Activated CD8-positive, alpha-beta T cell treated with anti-CD3 and anti-CD28 coated beads for 36 hours (primary cell): ENCODE results near the gene HAUS3. TPM values are rescaled to one million over a fixed set of nuclear protein-coding genes. Genes with fewer than 3 reads are reported as not detected.

Experiments used
- ATAC-seq: fragments of 200-7000 bp; cut with Tn5 transposase; one replicate; pipeline ENCODE4 v1.10.0; 2021; ENCODE audit warnings: mild to moderate bottlenecking, moderate library complexity
- CTCF ChIA-PET: fragments of 350-600 bp; sonication (Branson Sonifier 250); formaldehyde crosslinking; loops from one replicate; lab custom pipeline; 2021; ENCODE audit warnings: antibody characterized with exemption; lab: Charles Lee
- POLR2A ChIA-PET: fragments of 350-600 bp; sonication (Branson Sonifier 250); formaldehyde crosslinking; loops from one replicate; lab custom pipeline; 2021; ENCODE audit warnings: antibody characterized with exemption; lab: Charles Lee
- DNase-seq: peaks from one replicate; pipeline ENCODE4 v3.0.0-alpha.2; 2020
- H3K27ac Mint-ChIP-seq: one replicate; pipeline ENCODE4 v1.8.0; 2021; ENCODE audit warnings: mild to moderate bottlenecking, mixed read lengths
- H3K27me3 Mint-ChIP-seq: one replicate; pipeline ENCODE4 v1.8.0; 2021; ENCODE audit warnings: mixed read lengths
- H3K36me3 Mint-ChIP-seq: one replicate; pipeline ENCODE4 v1.8.0; 2021; ENCODE audit warnings: low read depth, mixed read lengths
- H3K4me1 Mint-ChIP-seq: one replicate; pipeline ENCODE4 v1.8.0; 2021; ENCODE audit warnings: low read depth, mixed read lengths
- H3K4me3 Mint-ChIP-seq: one replicate; pipeline ENCODE4 v1.8.0; 2021; ENCODE audit warnings: mild to moderate bottlenecking, moderate library complexity, mixed read lengths
- H3K9me3 Mint-ChIP-seq: one replicate; pipeline ENCODE4 v1.8.0; 2021; ENCODE audit warnings: mixed read lengths
- intact Hi-C: fragments of 100-400 bp; cut with micrococcal nuclease; formaldehyde crosslinking; loops from one replicate; pipeline ENCODE4 v1.10.0; 2022
- total RNA-seq, 2 experiments: library from RNA; stranded (reverse); gene quantifications; one replicate each; pipeline ENCODE4 v1.2.3, GENCODE V29; 2021
- TF ChIP-seq, protein P1 (sequence below): fragments of 200-600 bp; IDR thresholded peaks from one replicate; pipeline ENCODE4 v1.8.0; 2022; ENCODE audit warnings: antibody characterized with exemption, mild to moderate bottlenecking

The HAUS3 gene
- total RNA-seq, 2 experiments from 2014 or later = 18.4 to 19.5 TPM

DNA sequence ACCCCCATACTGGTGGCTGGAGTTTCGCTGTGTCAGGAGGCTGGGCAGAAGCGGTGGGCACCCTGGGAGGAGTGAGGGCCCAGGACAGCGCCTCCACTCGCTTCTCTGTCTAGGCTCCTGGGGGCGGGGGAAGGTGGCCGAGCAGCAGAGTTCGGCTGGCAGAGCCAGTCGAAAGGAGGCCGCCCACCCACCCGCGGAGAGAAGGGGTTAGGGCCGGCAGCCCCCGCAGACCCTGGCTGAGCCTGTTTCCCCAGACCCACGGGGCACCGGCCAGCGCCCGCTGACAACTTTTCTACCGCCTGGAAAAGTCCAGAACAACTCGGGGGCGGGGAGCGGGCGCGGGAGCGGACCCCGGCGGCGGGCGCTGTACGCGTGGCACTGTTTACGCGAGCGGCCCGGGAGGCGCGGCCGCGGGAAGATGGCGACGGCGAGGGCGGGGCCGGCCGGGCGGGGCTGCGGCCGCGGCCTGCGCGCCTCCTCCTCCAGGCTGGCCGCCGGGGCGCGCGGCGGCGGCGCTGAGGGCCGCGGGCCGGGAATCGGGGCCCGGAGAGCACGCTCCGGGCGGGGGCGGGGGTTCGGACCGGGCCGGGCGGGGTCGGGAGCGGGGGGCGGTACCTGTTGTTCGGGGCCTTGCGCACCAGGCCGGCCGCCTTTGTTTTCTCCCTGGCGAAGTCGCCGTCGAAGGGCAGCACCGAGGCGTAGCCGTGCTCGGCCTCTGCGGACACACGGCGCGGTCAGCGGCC lies 19.4 kb upstream of the HAUS3 start:
- ChIA-PET CTCF (interaction anchor here (1.0 to 1.3 kb wide), 3 partner anchors 19 to 151 kb away, joined by 3 read pairs; partner anchors contain the start of genes HAUS3 and POLN), POLR2A (interaction anchor here (1.2 to 2.2 kb wide), 2 partner anchors 10 to 207 kb away, joined by 4 to 5 read pairs; partner anchors contain the start of gene RNF4)
- ATAC-seq = peak; percentile 11
- no peaks in the 10 kb centered on the region for H3K27me3 Mint-ChIP-seq
- no peak overlapping the region for H3K27ac Mint-ChIP-seq
- intact Hi-C loops = no loop called here
- H3K4me1 Mint-ChIP-seq = no peaks in the 10 kb centered on the region
- H3K36me3 Mint-ChIP-seq = no peaks in the 10 kb centered on the region
- H3K4me3 Mint-ChIP-seq = peak overlapping the region; percentile 62
- DNase-seq = peak; percentile 62
- TF ChIP-seq, protein P1, sequence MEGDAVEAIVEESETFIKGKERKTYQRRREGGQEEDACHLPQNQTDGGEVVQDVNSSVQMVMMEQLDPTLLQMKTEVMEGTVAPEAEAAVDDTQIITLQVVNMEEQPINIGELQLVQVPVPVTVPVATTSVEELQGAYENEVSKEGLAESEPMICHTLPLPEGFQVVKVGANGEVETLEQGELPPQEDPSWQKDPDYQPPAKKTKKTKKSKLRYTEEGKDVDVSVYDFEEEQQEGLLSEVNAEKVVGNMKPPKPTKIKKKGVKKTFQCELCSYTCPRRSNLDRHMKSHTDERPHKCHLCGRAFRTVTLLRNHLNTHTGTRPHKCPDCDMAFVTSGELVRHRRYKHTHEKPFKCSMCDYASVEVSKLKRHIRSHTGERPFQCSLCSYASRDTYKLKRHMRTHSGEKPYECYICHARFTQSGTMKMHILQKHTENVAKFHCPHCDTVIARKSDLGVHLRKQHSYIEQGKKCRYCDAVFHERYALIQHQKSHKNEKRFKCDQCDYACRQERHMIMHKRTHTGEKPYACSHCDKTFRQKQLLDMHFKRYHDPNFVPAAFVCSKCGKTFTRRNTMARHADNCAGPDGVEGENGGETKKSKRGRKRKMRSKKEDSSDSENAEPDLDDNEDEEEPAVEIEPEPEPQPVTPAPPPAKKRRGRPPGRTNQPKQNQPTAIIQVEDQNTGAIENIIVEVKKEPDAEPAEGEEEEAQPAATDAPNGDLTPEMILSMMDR = no peak
- no peaks in the 10 kb centered on the region for H3K9me3 Mint-ChIP-seq

DNA sequence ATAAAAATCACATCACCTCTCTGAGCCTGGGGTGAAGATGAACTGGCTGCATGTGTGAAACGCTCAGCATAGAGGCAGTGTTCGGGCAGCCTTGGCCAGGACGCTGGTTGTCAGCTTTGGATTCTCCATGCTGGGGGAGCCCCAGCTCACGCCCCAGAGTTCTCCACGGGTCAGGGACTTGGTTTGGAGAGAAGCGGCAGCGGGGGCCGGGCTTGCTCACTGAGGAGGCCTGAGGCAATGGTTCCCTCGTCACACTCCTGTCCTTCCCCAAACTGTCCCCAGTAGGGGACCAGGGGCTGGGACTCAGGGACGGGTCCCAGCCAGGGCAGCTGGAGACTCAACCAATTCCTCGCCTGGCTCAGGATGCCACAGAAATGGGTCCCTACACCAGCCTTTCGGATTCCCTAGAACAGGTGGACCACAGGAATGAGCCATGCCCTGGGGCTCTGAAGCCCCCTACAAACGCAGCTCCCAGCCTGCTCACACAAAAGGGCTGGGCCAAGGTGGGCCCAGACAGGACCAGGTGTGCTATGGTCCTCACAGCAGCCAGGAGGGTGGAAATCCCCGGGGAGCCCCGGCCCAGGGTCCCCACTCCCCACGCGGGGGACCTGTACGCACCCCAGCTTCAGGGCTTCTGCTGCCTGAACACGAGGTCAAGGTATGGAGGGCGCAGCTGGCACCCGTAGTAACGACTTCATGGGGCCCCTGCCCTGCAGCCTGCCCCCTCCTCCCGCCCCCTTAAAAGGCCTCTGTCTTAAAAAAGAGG lies 18.6 kb upstream of the HAUS3 start:
- intact Hi-C loops = no loop called here
- ATAC-seq (no peak), DNase-seq (peak; percentile 1)
- Mint-ChIP-seq H3K4me3 (peak overlapping the region; percentile 60), H3K27ac (no peak overlapping the region), H3K36me3 (no peaks in the 10 kb centered on the region), H3K9me3 (no peaks in the 10 kb centered on the region), H3K4me1 (no peaks in the 10 kb centered on the region), H3K27me3 (no peaks in the 10 kb centered on the region)
- ChIA-PET CTCF (interaction anchor here (1.2 to 1.3 kb wide), 2 partner anchors 20 to 152 kb away, joined by 3 read pairs; no protein-coding TSS in a partner anchor), POLR2A (interaction anchor here (1.0 to 2.2 kb wide), 4 partner anchors 10 to 208 kb away, joined by 3 to 5 read pairs (median 4); partner anchors contain the start of gene RNF4)
- TF ChIP-seq, protein P1 = no peak

DNA sequence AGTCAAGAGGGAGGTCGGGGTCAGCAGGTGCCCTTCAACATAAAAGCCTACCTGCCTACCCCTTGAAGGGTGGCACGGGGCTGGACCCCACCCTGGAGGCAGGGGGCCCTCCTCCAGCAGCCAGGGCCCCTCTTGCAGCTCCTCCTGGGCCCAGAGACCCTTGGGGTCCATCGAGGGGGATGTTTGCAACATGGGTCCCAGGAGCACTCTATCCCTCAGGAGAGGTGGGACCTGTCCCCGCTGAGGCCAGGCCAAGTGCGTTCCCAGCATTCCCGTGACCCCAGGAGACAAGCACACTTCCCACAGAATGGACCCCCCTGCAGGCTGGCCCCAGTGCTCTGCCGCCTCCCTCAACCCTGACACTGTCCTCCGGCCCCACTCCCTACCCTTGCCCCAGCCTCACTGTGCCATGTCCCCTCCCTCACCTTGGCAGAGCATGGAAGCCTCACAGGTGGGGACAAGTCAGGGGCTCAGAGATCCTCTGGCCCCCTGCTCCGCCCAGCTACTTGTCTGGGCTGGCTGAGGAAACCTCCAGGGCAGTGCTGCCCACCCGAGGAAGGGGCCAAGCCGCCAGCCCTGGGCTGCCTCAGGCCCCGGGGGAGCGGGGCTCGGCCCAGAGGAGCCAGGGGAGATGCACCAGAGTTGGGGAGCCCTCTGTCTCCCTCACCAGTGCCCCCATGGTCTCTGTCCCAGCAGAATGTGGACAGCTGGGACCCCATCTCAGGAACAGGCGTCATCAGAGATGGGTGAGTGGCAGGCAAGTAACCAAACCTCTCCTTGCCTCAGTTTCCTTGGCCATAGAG lies 17.8 kb upstream of the HAUS3 start:
- Mint-ChIP-seq H3K27me3 (no peaks in the 10 kb centered on the region), H3K27ac (no peak overlapping the region), H3K9me3 (no peaks in the 10 kb centered on the region), H3K4me1 (no peaks in the 10 kb centered on the region), H3K36me3 (no peaks in the 10 kb centered on the region), H3K4me3 (peak overlapping the region; percentile 60)
- DNase-seq (peak; percentile 0), ATAC-seq (no peak)
- intact Hi-C loops = no loop called here
- POLR2A ChIA-PET = interaction anchor here (1.0 to 2.2 kb wide), 4 partner anchors 9 to 209 kb away, joined by 3 to 5 read pairs (median 4); partner anchors contain the start of gene RNF4
- CTCF ChIA-PET = interaction anchor here (1.2 to 1.3 kb wide), 2 partner anchors 19 to 153 kb away, joined by 3 read pairs; no protein-coding TSS in a partner anchor
- TF ChIP-seq, protein P1 = no peak

DNA sequence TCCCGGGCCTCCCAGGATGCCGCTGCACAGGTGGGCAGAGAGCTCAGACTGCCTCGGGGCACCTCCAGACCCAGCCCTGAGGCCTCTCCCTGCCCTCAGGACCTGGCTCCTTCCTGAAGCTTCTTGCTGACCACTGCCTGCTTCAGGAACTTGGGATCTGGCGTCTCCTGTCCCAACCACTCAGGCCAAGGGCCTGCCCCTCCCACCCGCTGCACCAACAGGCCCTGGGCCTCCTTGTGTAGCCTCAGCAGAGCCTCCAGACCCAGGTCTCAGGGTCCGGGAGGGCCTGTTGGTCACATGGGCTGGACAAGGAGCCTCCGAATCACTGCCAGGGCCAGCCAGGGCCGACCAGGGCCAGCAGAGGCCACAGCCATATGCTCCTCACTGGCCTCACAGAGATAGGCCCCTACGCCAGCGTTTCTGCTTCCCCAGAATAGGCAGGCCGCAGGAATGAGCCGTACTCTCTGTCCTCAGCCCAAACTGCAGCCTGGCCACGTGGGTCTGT lies 17.2 kb upstream of the HAUS3 start:
- Mint-ChIP-seq H3K27ac (no peak overlapping the region), H3K9me3 (no peaks in the 10 kb centered on the region), H3K4me3 (no peak overlapping the region), H3K27me3 (no peaks in the 10 kb centered on the region), H3K36me3 (no peaks in the 10 kb centered on the region), H3K4me1 (no peaks in the 10 kb centered on the region)
- ChIA-PET CTCF (no interaction called here), POLR2A (no interaction called here)
- DNase-seq = peak; percentile 1
- ATAC-seq = no peak
- TF ChIP-seq, protein P1 = no peak
- intact Hi-C loops = no loop called here
